Activated T-cell treated with anti-CD3 and anti-CD28 coated beads for 4 hours (primary cell): ENCODE results near the gene JAK3.

Source experiments
- DNase-seq: peaks from one replicate; pipeline ENCODE4 v3.0.0-alpha.2; 2020

JAK3 gene

DNA sequence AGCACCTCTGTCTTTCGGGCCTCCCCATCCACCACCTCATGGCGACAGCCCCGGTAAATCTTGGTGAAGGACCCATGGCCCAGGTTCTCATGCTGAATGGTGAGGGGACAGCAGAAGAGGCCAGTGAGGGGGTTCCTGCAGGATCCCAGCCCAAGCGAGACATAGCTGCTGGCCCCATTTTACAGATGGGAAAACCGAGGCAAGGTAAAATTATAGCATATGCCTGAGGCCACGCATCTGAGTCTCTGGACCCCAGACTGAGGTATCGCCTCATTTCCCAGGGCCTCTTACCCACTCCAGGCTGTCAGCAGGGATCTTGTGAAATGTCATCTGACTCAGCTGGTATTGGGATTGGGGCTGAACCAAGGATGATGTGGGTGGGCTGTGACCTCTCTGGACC lies 9.8 kb downstream of the JAK3 start:
- no peak for DNase-seq

DNA sequence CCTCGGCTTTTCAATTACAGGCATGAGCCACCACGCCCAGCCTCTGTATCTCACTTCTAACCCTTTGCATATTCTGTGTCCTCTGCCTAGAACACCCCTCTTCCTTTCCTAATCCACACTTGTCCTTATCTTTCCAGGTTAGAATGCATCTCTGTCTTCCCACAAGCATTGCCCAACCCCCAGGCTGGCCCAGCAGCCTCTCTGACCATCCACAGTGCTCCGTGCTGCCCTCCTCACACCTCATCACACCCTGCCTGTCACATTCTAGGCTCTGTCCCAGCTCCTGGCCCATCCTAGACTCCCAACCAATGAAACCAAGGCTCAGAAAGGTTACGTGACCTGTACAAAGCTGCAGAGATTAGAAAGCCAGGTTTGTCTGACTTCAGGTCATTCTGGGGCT lies 11.3 kb downstream of the JAK3 start:
- DNase-seq, result no peak

DNA sequence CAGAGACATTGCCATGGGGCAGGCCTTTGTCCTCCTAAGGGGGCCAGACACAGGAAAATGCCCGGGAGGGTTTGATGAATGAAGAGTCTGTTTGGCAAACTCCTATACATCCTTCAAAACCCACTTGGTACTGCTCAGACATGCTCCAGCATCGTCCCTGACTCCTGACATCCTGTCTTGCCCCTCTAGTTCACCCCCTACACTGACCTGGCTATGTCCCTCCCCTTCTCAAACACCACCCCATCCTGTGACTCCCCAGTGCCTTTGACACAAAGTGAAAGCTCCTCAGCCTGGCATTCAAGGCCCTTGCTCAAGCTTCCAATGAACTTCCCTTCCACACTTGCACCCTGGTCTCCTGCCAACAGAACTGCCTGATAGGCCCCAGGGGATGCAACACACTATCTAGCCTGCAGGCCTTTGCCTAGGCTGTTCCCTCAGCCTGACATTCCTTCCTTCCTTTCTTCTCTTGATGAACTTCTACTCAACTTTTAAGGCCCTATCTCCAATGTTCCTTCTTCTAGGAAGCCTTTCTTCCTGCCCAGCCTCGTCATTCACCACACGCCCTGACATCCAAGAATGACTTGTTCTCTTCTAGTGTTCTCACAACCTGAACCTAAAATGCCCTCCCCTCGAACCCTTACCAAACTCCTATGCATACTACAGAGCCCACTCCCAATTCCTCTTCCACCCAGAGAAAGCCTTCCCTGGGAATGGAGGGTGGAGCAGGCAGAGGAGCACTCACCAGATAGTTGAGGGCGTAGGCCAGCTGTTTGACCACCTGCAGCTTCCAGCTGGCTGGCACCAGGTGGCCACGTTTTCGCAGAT lies 12.4 kb downstream of the JAK3 start:
- DNase-seq, result no peak

DNA sequence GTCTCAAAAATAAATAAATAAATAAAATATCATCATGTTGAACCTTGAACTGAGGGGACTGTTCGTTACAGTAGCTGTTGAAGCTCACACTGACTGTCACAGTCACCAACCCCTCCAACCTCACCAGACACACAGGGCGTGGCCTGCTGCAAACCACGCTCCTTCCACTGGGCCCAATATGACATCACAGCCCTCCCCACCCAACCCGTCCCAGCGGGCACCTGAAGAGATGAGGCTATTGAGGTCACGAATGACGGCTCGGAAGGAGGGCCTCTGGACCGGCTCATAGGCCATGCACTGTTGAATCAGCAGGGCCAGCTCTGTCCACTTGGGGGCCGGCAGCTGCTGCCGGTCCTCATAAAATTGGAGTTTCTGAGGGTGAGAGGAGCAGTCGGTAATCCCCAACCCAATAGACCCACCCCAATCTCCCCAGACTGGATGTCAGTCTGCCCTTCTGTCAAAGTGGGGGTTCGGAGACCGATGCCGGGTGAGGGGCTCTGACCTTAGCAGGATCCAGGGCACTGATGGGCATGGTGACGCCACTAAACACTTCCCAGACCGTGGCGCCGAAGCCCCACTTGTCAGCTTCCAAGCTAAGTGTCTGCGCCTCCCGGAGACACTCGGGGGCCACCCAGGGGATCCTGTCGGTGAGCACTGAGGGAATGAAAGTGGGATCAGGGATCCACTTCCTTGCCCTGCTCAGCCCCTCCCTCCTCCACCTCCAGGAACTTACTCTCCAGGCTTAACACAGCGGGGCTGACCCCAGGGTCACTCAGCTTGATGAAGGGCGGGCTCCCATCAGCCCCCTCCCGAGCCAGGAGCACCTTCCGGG lies 13.2 kb downstream of the JAK3 start:
- no peak for DNase-seq

DNA sequence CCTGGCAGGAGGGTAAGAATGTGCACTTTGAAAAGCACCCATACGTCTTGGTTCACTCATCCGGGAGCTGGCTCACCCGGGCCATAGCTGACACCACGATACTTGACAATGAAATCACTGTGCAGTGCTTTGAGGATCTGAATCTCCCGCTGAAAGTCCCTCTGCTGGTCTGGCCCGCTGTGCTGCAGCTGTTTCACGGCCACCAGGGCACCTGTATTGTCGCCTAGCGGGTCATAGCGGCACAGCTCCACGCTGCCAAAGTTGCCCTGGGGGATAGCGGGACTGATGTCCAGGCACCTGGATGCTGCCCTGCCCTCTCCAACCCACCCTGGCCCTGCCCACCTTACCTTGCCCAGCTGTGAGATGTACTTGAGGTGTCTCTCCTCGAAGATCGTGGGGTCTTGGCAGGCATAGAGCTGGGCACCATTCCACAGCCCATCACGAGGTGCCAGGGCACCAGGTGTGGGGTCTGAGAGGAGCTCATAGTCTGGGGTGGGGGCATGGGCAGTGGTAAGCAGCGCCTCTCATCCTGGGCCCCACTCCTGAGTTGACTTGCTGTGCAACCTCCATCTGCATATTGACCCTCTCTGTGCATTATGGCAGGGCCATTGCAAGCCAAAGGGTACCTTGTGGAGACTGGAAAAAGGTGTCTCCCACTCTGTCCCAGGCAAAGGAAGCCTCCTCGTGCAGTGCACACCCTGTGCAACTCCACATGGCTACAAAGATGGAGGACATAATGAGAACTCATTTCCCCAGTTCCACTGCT lies 15.2 kb downstream of the JAK3 start:
- DNase-seq, result no peak

DNA sequence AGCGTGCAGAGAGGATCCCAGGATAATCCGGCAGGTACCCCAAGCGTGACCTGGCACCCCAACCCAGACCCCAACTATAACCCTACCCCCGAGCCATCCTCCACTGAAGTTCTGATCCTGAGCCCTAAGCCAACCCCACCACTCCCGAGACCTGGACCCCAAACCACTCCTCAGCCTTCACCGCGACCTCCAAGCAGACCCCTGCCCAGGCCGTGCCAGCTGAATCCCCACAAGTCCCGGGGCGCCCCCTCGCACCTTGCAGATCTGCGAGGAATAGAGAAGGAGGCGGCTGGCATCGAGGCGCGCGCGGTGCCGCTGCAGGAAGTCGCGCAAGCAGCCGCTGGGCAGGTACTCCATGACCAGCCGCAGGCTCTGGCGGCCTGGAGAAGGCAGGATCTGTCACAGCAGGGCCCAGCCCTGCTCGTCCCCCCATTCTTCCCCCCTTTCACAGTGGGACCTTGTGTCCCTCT lies 16.3 kb downstream of the JAK3 start:
- DNase-seq, result no peak

DNA sequence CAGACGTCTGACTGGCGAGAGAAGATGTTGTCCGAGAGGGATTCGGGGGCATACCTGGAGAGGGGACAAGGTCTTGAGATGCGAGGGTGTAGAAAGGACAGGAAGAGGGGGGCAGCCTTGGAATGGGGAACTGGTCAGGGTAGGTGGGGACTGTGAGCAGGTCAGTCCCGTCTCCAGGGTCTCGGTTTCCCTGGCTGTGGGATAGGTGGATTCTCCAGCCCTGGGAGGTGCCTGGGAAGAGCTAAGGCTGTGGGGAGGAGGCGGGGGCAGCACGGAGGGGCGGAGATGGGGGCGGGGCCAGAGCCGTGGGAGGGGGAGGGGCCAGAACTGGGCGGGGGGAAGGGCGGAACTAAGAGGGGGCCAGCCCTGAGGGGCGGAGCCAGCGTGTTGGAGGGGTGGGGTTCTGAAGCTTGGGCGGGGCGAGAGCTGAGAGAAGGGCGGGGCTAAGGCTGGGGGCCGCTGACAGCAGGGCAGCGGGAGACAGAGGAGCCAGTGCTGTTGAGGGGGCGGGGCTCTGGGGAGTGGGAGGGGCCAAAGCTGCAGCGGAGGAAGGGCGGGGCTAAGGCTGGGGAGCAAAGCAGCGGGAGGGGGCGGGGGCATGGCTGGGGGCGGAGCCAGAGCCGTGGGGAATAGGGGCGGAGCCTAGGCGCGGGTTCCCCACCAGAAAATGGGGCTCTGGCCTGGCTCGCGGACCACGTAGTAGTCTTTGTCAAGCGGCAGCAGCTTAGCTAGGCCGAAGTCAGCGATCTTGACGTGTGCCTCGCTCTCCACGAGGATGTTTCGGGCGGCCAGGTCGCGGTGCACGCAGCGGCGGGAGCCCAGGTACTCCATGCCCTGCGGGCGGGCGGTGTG lies 17.0 kb downstream of the JAK3 start:
- DNase-seq, result no peak

GRCh38 chr19:17829855-17830566 lies 17.8 kb downstream of the JAK3 start:
- DNase-seq, result no peak

GRCh38 chr19:17826508-17827056 lies 21.2 kb downstream of the JAK3 start:
- no peak for DNase-seq

DNA sequence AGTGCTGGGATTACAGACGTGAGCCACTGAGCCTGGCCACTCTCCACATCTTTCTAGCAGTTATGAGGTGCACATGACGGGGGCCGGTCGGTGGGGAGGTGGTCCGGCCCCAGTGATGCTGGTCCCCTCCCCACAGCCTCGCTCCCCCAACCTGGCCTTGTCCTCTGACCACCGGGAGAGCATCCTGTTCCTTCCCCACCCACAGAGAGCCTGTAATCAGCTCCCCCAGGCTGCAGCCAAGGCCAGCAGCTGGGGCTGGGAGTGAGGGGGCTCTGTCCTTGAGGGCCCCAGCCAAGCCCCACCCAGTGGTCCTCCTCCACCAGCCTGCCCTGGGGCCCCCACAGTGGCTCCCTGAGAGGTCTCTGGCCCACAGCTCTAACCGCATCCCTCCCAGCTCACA lies 23.4 kb downstream of the JAK3 start:
- DNase-seq, result no peak

- no peak for DNase-seq
Observed at GRCh38 chr19:17821190-17821589, 26.6 kb downstream of the JAK3 start, which contains the start of gene INSL3. Gene INSL3 (minus strand): TSS chr19:17821519. CDS start chr19:17821506, 13 bp downstream.

GRCh38 chr19:17817668-17818363 lies 30.0 kb downstream of the JAK3 start:
- no peak for DNase-seq

DNA sequence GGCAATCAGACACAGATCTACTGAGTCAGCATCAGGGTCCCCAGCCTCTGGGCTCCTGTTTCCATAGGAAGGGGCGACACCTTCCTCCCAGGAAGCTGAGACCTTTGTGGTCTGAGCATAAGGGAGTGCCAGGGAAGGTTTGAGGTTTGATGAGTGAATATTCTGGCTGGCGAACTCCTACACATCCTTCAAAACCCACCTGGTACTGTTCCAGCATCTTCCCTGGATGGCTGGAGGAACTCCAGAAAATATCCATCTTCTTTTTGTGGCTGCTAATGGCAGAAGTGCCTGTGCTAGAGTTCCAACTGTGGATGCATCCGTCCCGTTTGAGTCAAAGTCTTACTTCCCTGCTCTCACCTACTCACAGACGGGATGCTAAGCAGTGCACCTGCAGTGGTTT lies 35.7 kb downstream of the JAK3 start:
- no peak for DNase-seq

DNA sequence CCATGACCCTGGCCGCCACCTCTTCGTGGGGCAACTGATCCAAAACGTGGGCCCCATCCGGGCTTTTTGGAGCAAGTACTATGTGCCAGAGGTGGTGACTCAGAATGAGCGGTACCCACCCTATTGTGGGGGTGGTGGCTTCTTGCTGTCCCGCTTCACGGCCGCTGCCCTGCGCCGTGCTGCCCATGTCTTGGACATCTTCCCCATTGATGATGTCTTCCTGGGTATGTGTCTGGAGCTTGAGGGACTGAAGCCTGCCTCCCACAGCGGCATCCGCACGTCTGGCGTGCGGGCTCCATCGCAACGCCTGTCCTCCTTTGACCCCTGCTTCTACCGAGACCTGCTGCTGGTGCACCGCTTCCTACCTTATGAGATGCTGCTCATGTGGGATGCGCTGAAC lies 36.1 kb downstream of the JAK3 start:
- DNase-seq, result no peak

GRCh38 chr19:17811103-17811502 lies 36.7 kb downstream of the JAK3 start:
- no peak for DNase-seq

- DNase-seq, result no peak
Observed at GRCh38 chr19:17807731-17808316, 40.0 kb downstream of the JAK3 start.

DNA sequence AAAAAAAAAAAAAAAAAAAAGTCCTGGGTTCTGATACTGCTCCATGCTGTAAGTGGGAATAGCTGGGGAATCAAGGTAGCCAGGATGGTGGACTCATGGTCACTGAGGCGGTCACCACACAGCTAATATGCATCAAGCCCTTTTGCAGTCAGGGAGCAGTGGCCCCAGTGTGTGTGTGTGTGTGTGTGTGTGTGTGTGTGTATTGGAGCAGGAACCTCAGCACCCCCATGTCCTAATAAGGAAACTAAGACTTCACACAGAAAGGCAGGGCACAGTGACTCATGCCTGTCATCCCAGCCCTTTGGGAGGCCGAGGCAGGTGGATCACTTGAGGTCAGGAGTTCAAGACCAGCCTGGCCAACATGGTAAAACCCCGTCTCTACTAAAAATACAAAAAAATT lies 40.8 kb downstream of the JAK3 start:
- DNase-seq, result no peak

GRCh38 chr19:17805427-17805826 lies 42.4 kb downstream of the JAK3 start:
- no peak for DNase-seq

GRCh38 chr19:17803264-17803896 lies 44.4 kb downstream of the JAK3 start:
- DNase-seq, result no peak
